Astrocyte (in vitro differentiated cells and primary cell): ENCODE data around the gene PIGR. TPM values are rescaled to one million over a fixed set of nuclear protein-coding genes. Genes with fewer than 3 reads are reported as not detected.

Source experiments
- DNase-seq: peaks from one replicate; pipeline ENCODE4 v3.0.0-alpha.2; 2010; ENCODE audit warnings: low read depth
- FAIRE-seq: peaks from 2 replicates; lab custom pipeline; 2011; peaks lifted over from hg19 to GRCh38; lab: Jason Lieb, UNC
- H2AFZ ChIP-seq: 2 replicates; pipeline ENCODE4 v1.6.0; 2012; ENCODE audit warnings: low read depth, low read length, inconsistent platforms
- H3K27ac ChIP-seq: 2 replicates; pipeline ENCODE4 v1.5.1; 2011; ENCODE audit warnings: low read depth, low read length, inconsistent platforms
- H3K27me3 ChIP-seq: 2 replicates; pipeline ENCODE4 v1.6.0; 2011; ENCODE audit warnings: low read length, inconsistent platforms; ENCODE audit not compliant: insufficient read depth
- H3K36me3 ChIP-seq: 2 replicates; pipeline ENCODE4 v1.5.1; 2011; ENCODE audit warnings: low read length, inconsistent platforms; ENCODE audit not compliant: insufficient read depth
- H3K4me1 ChIP-seq: 2 replicates; pipeline ENCODE4 v1.5.1; 2011; ENCODE audit warnings: low read length, inconsistent platforms; ENCODE audit not compliant: insufficient read depth
- H3K4me2 ChIP-seq: 2 replicates; pipeline ENCODE4 v1.6.0; 2012; ENCODE audit warnings: low read length, inconsistent platforms
- H3K4me3 ChIP-seq: 2 replicates; pipeline ENCODE4 v1.5.1; 2011; ENCODE audit warnings: low read depth, mild to moderate bottlenecking, low read length, inconsistent platforms; ENCODE audit not compliant: insufficient read depth
- H3K79me2 ChIP-seq: 2 replicates; pipeline ENCODE4 v1.6.0; 2012; ENCODE audit warnings: mild to moderate bottlenecking, low read length, inconsistent platforms; ENCODE audit not compliant: insufficient read depth
- H3K9ac ChIP-seq: 2 replicates; pipeline ENCODE4 v1.6.0; 2012; ENCODE audit warnings: mild to moderate bottlenecking, low read length, inconsistent platforms
- H3K9me3 ChIP-seq: 2 replicates; pipeline ENCODE4 v1.5.1; 2012; ENCODE audit warnings: low read depth, mild to moderate bottlenecking, low read length, inconsistent platforms; ENCODE audit not compliant: insufficient read depth
- H4K20me1 ChIP-seq: 2 replicates; pipeline ENCODE4 v1.6.0; 2012; ENCODE audit warnings: low read length, inconsistent platforms; ENCODE audit not compliant: insufficient read depth
- H3K27ac Mint-ChIP-seq: one replicate; pipeline ENCODE4 v1.8.0; 2021; ENCODE audit warnings: mild to moderate bottlenecking, mixed read lengths; ENCODE audit not compliant: unreplicated experiment
- H3K27me3 Mint-ChIP-seq: one replicate; pipeline ENCODE4 v1.8.0; 2021; ENCODE audit warnings: low read depth, mixed read lengths; ENCODE audit not compliant: unreplicated experiment
- H3K36me3 Mint-ChIP-seq: one replicate; pipeline ENCODE4 v1.8.0; 2021; ENCODE audit warnings: low read depth, mixed read lengths; ENCODE audit not compliant: unreplicated experiment
- H3K4me1 Mint-ChIP-seq: one replicate; pipeline ENCODE4 v1.8.0; 2021; ENCODE audit warnings: low read depth, mixed read lengths; ENCODE audit not compliant: unreplicated experiment
- H3K4me3 Mint-ChIP-seq: one replicate; pipeline ENCODE4 v1.8.0; 2021; ENCODE audit warnings: mild to moderate bottlenecking, moderate library complexity, mixed read lengths; ENCODE audit not compliant: unreplicated experiment
- H3K9me3 Mint-ChIP-seq: one replicate; pipeline ENCODE4 v1.8.0; 2021; ENCODE audit warnings: mild to moderate bottlenecking, mixed read lengths; ENCODE audit not compliant: unreplicated experiment
- EZH2 ChIP-seq: IDR thresholded peaks from 2 replicates; pipeline ENCODE4 v1.6.1; 2012; ENCODE audit warnings: mild to moderate bottlenecking, low read length, inconsistent platforms; ENCODE audit not compliant: insufficient read depth
- total RNA-seq: library from RNA; stranded (reverse); gene quantifications from 2 replicates; pipeline ENCODE4 v1.2.1, GENCODE V29; 2021
- TF ChIP-seq, protein P1 (sequence below): IDR thresholded peaks from 2 replicates; pipeline ENCODE4 v1.5.1; 2011; ENCODE audit warnings: low read depth, mild to moderate bottlenecking, inconsistent platforms, low read length, moderate library complexity; ENCODE audit not compliant: insufficient read depth

PIGR gene
- total RNA-seq, 1 donor from 2014 or later = not detected

DNA sequence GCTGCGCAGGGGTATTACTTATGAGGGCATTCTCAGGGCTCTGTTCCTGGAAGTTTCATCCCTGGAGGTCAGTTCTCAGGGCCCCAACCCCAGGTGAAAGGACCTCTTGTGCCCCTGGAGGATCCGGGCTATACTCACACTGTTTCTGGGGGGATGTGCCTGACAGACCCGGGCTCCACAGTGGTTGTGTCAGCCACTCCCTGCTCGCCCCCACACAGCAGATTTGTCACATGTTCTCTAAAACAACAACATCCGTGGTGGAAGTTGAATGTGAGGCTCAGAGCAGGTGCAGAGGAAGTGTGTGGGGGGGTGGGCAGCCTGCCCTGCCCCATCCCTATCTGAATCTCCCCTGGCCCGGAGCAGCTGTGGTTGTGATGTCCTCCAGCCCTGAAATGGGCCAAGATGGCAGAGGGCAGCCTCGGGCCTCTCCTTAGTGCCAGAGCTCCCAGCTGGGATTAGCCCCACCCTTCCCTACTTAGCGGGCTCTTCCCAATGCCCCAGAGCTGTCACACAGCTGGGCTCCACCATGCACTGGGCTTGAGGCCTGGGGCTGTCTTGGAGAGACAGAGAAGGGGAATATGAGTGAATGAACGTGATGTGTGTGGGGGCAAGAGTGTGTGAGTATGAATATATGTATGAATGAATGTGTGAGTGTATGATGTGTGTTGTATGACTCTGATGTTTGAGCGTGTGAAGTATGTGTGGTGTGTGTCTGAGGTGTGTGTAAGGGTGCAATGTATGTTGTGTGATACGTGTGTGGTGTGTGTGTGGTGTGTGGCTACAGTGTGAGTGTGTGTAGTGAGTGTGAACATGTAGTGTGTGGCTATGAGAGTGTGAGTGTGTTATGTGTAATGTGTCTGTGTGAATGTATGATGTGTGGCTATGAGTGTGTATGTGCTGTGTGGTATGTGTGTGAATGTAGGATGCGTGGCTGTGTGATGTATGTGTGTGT is 23.0 kb downstream of the PIGR start:
- H3K27ac ChIP-seq = no peak overlapping the region
- no peak overlapping the region for H3K27ac Mint-ChIP-seq
- no peaks in the 10 kb centered on the region for H3K79me2 ChIP-seq
- H4K20me1 ChIP-seq = no peaks in the 10 kb centered on the region
- no peaks in the 10 kb centered on the region for H3K4me1 Mint-ChIP-seq
- H3K4me3 ChIP-seq = no peak overlapping the region
- peaks cover 2% of the 10 kb centered on the region for H3K9me3 Mint-ChIP-seq
- H2AFZ ChIP-seq = no peak overlapping the region
- FAIRE-seq (no peak), DNase-seq (no peak)
- H3K27me3 Mint-ChIP-seq = peaks cover 14% of the 10 kb centered on the region
- H3K4me2 ChIP-seq = no peak overlapping the region
- H3K9ac ChIP-seq = no peak overlapping the region
- TF ChIP-seq EZH2 = no peak
- TF ChIP-seq, protein P1, sequence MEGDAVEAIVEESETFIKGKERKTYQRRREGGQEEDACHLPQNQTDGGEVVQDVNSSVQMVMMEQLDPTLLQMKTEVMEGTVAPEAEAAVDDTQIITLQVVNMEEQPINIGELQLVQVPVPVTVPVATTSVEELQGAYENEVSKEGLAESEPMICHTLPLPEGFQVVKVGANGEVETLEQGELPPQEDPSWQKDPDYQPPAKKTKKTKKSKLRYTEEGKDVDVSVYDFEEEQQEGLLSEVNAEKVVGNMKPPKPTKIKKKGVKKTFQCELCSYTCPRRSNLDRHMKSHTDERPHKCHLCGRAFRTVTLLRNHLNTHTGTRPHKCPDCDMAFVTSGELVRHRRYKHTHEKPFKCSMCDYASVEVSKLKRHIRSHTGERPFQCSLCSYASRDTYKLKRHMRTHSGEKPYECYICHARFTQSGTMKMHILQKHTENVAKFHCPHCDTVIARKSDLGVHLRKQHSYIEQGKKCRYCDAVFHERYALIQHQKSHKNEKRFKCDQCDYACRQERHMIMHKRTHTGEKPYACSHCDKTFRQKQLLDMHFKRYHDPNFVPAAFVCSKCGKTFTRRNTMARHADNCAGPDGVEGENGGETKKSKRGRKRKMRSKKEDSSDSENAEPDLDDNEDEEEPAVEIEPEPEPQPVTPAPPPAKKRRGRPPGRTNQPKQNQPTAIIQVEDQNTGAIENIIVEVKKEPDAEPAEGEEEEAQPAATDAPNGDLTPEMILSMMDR = no peak
- H3K36me3 Mint-ChIP-seq = no peaks in the 10 kb centered on the region
- no peaks in the 10 kb centered on the region for H3K36me3 ChIP-seq
- H3K27me3 ChIP-seq = peaks cover 3% of the 10 kb centered on the region
- no peaks in the 10 kb centered on the region for H3K4me1 ChIP-seq
- peaks cover 3% of the 10 kb centered on the region for H3K9me3 ChIP-seq
- no peak overlapping the region for H3K4me3 Mint-ChIP-seq

DNA sequence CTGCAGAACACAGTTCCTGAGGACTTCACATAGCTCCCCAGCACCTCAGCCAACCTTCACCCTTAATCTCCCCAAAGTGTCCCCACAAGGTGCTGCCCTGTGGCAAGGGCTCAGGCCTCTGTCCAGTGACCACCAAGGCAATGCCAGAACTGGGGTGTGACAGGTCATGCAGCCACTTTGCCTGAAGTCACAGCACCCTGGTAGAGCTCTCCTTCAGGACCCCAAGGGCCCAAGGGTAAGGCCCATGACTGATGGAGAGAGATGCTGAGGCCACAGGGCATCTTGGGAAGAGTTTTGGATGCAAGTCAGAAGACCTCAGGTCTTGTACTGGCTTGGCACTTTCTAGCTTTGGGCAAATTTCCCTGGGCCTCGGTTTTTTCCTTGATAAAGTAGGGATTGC is 23.7 kb downstream of the PIGR start:
- H3K36me3 Mint-ChIP-seq = no peaks in the 10 kb centered on the region
- no peaks in the 10 kb centered on the region for H3K4me1 Mint-ChIP-seq
- TF ChIP-seq, protein P1 = no peak
- no peak for TF ChIP-seq EZH2
- H2AFZ ChIP-seq = no peak overlapping the region
- no peaks in the 10 kb centered on the region for H4K20me1 ChIP-seq
- no peak overlapping the region for H3K4me2 ChIP-seq
- peaks cover 3% of the 10 kb centered on the region for H3K27me3 ChIP-seq
- H3K4me3 ChIP-seq = no peak overlapping the region
- FAIRE-seq = no peak
- no peaks in the 10 kb centered on the region for H3K79me2 ChIP-seq
- H3K4me1 ChIP-seq = no peaks in the 10 kb centered on the region
- H3K27ac Mint-ChIP-seq = no peak overlapping the region
- no peak for DNase-seq
- H3K36me3 ChIP-seq = no peaks in the 10 kb centered on the region
- H3K9me3 Mint-ChIP-seq = peaks cover 2% of the 10 kb centered on the region
- peaks cover 3% of the 10 kb centered on the region for H3K9me3 ChIP-seq
- H3K4me3 Mint-ChIP-seq = no peak overlapping the region
- H3K9ac ChIP-seq = no peak overlapping the region
- H3K27ac ChIP-seq = no peak overlapping the region
- peaks cover 20% of the 10 kb centered on the region for H3K27me3 Mint-ChIP-seq

DNA sequence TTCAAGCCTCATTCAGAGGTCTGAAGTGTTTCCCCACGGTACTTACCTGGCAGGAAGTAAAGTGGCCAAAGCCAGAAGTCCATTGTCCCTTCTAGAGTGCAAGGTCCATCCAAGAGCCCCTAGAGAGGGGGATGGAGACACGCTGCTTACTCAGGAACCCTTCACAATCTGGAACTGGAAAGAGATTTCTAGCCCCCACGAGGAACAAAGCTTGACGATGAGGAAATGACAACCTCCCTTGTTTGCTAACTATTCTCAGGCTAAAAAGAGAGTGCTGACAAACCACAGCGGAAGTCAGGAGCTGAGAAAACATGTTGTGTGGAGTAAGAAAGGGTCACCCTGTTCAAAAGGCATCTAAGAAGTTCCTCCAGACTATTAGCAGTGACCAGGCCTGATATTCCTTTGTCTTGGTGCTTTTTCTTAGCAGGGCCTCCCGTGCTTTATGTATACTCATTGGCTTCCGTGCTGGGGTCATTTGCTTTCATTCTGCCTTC is 24.4 kb downstream of the PIGR start, which contains the start of gene FCMR:
TSS of gene FCMR (minus strand) at position 170 of the 494 bp plus-strand sequence. CDS start at position 83, 87 bp downstream.
- FAIRE-seq = no peak
- H3K36me3 Mint-ChIP-seq = no peaks in the 10 kb centered on the region

More for the DNA sequence above, 24.4 kb downstream of the PIGR start, which contains the start of gene FCMR:
- DNase-seq = no peak
- Mint-ChIP-seq H3K4me1 (no peaks in the 10 kb centered on the region), H3K4me3 (no peak within 1 kb of the TSS), H3K9me3 (peaks cover 2% of the 10 kb centered on the region), H3K27me3 (peaks cover 26% of the 10 kb centered on the region), H3K27ac (no peak within 1 kb of the TSS)
- H3K27ac ChIP-seq = no peak within 1 kb of the TSS
- peaks cover 3% of the 10 kb centered on the region for H3K9me3 ChIP-seq
- H2AFZ ChIP-seq = no peak within 1 kb of the TSS
- H3K36me3 ChIP-seq = no peaks in the 10 kb centered on the region
- H4K20me1 ChIP-seq = no peaks in the 10 kb centered on the region
- no peaks in the 10 kb centered on the region for H3K4me1 ChIP-seq
- no peak within 1 kb of the TSS for H3K4me3 ChIP-seq
- no peak within 1 kb of the TSS for H3K4me2 ChIP-seq
- no peak for TF ChIP-seq EZH2
- TF ChIP-seq, protein P1 = no peak
- peaks cover 5% of the 10 kb centered on the region for H3K27me3 ChIP-seq
- H3K9ac ChIP-seq = no peak within 1 kb of the TSS
- no peaks in the 10 kb centered on the region for H3K79me2 ChIP-seq
